NCI-H128 (cell line): ENCODE results near the gene PREX1.

Source experiments
- DNase-seq: peaks from one replicate; lab custom pipeline; 2025; ENCODE audit not compliant: unreplicated experiment; lab: John Stamatoyannopoulos, UW

PREX1 gene

DNA sequence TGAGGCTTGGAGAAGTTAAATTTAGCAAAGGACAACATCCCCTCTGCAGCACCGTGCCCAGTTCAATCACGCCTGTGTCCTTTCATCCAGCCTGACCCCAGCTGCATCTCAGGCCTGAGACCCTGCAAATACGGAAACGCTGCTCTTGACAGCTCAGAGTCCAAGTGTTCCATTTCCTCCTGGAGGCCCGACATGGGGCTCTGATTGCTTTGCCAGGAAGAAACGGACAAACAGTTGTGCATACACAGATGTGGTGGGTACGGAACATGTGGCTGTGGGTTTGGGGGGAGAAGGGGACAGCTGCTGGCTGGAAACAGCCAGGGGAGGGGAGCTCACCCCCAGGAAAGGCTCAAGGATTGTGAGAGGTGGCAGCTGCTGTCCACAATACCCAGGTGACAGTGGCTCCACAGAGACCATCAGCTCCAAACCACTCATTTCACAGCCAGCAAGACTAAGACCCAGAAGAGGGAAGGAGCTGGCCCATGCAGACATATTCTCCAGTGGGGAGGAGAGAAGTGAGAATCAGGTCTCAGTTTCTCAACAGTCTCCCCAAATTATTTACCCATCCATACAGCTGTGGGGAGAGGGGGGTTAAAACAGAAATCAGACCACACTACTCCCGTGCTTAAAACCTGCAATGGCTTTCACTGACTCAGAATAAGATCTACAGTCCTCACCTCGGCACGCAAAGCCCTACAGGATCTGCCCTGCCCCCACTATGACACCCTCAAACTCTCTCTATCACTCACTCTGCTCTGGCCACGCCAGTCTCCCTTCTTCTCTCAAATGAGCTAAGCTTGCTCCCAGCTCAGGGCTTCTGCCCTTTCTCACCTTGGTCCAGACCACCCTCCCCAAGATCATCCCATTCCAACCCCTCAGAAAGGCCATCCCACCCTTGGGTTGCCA is 89.1 kb downstream of the PREX1 start:
- DNase-seq, result no peak

DNA sequence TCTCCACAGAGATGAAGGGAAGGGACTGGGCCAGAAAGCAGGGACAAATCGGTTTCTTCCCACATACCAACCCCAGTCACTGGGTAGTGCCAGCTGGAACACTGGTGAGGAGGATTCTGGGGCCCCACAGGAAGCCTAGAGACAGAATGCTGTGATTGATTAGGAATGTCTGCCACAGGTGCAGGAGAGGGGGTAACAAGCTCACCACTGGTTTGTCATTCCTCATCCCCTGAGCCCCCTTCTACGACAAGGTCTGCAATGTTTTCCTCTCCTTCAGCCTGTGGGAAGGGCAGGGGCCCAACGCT is 89.8 kb downstream of the PREX1 start:
- no peak for DNase-seq

DNA sequence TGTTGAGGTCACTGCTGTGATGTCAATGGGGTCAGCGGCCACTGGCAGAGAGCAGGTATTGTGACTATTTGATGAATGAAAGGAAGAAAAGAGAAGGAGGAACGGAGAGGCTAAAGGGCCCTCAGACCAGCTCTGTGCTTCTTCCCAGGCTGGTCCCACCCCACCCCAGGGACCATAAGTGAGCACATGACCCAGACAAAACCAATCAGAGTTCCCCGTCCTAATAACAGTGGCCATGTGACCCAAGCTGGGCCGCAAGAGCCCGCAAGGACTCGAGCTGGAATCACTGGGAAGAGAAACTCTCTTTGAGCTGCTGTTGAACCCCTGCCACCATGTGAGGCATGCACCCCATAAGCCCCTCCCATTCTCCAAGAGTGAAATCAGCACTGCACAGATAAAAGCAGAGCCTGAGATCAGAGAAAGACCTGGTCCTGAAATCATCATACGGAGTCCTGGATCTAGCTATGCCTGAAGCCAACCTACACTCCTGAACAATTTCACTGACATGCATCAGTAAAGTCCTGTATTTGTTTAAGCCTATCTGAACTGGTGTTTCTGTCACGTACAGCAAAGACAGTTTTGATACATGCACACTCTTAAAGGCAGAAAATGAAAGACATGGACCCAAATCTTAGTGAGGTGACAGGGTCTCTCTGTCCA is 90.2 kb downstream of the PREX1 start:
- no peak for DNase-seq

DNA sequence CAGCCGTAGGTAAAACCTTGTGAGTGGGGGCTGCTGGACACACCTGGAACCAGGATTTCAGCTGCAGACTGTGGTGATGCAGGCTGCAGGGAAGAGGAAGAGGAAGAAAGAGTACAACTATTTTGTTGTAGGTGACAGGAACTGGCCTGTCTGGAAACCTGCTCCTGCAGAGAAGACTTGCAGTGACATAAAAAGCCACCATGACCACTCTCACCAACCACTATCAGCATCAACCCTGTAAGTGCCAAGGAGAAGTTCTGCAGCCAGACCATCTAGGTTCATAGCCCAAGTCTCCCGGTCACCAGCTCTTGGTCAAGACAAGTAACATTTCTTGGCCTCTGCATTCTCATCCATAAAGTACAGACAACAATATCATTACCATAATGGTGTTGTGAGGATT is 91.2 kb downstream of the PREX1 start:
- no peak for DNase-seq

DNA sequence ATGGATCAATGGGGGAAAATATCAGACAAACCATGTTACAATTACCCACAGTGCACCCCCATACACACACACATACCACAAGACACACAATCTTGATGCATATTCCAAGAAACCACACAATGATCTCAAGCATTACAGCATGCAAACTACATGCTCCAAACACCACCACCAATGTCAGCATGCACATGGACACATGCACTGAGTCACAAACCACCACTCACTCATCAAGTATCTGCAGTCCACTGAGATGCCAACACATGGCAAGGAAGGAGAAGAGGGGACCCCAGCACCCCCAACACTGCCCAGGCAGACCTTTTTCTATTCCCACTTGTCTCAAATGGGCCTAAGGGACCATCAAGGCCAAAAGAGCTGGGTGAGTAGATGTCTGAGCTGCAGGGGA is 91.6 kb downstream of the PREX1 start:
- no peak for DNase-seq

DNA sequence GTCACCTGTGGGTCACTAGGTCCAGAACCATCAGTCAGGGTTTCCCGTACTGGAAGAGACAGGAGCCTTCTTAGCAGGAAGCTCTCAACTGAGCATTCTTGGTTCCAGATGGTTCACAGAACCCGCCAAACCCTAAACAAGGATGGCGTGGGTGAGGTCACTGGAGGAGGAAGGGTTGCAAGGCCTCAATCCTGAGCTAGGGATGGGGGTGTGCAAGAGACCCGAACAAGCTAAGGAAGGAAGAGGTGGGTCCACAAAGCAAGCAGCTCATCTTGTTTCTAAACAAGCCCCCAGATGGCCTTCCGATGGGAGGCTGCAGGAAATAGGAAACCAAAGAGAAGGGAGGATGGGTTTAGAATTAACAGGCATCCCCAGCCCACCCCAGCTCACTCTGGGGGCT is 92.7 kb downstream of the PREX1 start:
- no peak for DNase-seq

DNA sequence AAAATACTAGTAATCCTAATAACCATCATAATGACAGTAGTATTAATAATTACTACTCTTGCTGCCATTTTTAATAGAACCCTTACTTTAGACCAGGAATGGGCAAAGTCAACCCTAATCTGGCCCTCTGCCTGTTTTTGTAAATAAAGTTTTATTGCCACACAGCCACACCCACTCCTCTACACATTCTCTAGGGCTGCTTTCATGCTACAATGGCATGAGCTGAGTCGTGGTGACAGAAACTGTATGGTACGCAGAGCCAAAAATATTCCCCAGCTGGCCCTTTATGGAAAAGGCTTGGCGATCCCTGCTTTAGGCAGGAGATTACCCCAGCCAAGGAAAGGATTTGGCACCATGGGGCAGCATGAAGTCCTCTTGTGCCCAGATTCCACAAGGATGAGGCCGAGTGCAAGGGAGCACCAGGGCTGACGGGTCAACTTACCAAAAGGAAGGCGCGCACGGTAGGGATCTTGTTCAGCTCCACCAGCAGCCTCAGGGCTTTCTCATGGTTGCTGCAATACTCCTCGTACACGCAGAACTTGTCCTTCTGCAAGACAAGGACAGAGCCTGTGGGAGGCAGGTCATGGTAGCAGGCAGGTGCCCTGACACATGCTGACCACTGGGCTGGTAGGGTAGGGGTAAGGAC is 93.6 kb downstream of the PREX1 start:
- DNase-seq, result no peak

DNA sequence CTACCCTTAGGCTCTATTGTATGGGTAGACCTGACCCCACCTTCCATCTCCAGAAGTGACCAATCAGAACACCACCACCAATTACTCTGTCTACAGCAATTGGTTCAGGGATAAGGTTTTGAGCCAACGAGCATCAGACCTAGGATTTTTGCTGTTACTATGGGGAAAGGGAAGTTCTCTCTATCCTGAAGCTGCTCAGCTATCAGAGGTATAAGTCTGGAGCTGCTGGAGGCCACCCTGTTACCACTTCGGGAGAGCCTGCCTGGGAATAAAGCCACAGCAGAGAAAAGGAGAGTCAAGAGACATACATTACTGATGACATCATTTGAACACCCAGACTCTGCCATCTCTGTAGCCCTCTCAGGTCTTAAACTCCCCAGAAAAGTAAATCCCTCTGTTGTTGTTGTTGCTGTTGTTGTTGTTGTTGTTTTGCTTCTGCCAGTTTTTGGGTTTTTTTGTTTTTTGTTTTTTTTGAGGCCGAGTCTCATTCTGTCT is 94.5 kb downstream of the PREX1 start:
- DNase-seq, result no peak

DNA sequence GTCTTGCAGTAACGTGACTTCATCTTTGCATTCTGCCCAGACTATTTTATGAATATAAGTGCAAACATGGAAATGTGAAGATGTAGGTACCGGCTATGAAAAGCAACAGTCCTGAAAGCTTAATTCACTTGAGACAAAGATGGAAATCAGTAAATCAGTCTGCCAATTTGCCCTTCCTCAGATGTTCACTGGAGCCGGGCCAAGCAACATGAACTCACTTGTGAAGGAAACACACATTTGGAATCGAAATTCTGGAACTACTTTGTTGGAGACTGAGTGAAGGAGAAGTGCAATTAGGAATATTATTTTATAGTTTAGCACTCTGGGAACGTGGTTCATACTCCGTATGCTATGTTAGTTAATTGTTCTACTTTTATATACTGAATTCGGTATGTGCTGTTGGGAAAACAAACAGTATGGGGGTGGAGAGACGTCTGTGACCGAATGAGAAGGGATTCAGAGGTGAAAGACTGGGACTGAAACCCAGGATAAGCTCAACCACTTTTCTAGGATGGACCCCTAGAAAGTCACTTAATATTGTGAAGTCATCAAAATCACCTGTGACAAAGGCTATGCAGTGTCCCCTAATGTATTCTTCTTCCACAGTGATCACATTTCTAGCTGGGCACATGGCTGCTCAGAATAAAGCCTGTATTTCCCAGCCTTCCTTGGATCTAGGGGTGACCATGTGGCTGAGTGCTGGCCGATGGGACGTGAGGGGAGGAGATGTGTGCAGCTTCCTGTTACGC is 95.5 kb downstream of the PREX1 start:
- DNase-seq, result no peak

DNA sequence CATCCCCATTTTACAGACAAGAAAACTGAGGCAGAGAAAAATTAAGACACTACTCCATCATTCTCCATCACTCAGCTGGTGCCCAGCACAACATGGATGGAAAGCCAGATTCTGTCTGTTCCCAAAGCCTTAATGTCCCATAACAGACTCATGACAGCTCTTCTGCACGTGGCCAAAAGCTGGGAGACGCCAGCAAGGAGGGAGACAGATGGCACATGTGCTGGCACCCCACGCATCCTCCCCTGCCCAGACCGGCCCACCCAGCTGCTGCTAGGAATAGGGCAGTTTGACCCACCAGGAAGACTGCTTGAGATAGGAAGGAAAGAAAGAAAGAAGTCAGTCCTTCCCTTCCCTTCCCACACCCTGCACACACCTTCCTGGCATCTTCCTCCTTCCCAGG is 96.3 kb downstream of the PREX1 start:
- no peak for DNase-seq

DNA sequence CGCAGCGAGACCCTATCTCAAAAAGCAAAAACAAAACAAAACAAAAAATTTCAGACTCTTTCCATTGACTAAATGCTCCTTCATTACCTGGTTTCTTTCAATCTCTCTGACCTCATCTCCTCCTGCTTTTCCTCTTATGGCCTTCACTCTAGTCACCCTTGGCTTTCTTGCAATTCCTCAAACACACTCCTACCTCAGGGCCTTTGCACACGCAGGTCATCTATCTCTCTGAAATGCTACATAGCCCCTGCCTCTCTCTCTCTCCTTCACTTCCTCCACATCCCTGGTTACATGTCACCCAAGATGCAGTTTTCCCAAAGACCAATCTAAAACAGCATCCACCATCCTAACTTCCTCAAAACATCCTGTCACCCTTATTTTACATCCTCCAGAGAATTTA is 96.8 kb downstream of the PREX1 start:
- no peak for DNase-seq

DNA sequence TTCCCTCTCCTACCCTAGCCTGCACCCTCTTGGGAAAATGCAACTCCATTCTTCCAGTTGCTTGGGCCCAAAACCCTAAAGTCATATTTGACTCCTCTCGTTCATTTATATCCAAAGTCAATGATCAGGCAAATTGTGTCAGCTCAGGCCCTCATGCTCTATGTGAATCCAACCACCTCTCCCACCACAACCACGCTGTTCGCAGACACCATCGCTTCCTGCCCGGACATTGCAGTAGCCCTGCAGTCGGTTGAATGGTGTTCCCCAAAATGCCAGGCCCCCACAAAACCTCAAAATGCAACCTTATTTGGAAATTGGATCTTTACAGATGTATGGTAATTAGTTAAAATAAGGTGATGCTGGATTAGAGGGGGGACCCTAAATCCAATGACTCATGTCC is 98.3 kb downstream of the PREX1 start:
- DNase-seq, result no peak

DNA sequence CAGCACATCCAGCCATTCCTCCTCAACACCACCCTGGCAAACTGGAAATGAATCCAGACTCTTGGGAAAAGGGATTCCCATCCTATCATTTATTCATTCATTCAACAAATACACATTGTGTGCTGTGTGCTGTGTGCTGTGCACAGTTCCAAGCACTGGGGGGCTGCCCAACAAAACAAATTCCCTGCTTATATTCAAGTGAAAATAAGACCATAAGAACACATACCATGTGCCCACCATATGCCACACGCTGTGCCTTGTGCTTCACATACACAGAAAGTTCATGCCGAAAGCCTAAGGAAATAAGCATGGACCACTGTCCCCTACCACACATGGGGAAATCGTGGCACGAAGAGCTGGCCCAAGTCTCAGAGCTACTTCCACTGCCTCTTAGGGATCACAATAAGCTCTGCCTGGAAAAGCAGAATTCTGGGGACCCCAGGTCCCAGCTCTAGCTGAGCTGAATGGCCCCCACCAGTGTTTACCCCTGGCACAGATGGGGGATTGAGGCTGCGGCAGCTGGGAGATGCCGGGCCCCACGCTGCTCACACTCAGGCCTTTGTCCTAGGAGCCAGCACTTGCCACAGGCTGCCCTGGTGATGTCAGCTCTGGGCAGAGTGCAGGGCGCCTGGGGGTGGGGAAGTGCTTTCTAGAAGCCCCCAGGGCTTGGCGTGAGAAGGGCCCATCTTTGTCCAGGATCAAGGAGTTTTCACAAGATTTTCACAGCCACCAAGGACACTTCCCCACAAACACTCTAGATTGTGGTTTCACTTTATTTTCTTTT is 99.6 kb downstream of the PREX1 start:
- DNase-seq, result no peak

DNA sequence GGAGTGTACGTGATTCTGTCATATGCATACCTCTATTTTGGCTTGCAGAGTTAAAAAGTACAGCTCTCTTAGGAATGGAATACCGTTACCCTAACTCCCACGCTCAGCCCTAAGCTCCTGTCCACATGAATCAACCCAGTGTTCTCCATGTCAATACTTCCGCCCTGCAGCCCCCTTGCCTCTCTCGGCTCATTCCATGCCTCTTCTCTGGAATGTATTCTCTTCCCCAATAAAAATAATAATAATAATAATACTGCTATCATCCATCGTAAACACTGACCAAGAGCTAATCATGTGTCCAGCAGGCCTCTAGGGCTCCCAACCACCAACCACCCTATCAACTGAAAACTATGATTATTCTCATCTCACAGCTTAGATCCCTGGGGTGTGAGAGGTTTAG is 100.6 kb downstream of the PREX1 start:
- DNase-seq, result no peak

DNA sequence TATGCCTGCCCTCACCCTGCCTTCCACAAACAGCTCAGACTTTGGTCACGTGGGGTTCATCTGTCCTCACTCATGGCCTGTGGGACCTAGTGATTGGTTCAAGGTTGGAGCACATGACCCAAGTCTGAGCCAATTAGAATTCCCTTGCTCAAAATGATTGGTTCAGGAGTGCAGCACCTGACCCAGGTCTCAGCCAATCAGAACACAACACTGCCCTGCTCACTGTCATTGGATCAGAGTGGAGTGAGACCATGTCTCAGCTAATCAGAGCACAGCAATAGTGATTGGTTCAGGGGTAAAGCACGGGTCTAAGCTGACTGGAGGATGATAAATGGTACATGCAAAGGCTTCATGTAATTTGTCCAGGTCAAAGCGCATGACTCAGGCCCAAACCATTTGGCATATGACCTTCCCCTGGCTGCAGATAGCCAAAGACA is 102.2 kb downstream of the PREX1 start:
- no peak for DNase-seq

DNA sequence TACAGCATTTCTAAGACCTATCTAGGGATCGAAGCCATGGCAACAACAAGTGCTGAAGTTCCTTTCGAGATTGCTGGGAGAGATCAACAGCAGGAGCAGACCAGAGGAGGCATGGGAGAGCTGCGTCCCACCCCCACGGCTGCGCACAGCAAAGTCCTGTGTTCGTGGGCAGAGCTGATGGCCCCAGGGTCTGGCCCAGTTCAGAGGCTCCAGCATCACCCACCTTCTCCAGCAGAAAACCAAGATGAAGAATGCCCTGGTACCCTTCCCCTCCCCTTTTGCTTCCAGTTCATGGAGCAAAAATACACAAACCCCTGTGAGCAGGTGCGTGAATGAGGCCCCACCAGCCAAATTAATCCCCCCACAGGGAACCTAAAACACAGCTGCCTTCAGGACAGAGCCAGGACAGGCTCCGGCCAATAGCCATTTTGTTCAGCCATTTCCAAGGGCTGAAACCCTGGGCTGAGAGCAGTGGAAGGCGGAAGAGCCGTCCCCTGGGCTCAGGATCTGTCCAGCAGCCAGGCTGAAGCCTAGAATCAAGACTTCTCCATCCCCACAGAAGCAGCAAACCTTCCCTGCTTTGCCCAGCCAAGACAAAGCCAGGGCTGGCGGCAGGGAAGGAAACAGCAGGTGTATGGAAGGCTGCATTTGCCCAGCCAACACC is 102.8 kb downstream of the PREX1 start:
- no peak for DNase-seq

DNA sequence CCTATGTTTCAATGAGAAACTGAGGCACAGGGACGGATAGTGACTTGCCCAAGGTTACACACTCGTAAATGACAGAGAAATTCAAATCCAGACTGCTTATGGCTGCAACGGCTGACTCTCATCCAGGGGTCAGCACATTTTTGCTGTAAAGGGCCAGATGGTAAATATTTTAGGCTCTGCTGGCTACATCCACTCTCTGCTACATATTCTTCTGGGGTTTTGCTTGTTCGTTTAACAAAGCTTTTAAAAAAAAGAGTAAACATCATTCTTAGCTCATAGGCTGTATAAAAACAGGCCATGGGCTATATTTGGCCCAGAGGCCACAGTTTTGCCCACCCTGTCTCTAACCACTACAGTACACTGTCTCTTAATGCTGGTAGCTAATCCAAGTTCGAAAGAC is 103.4 kb downstream of the PREX1 start:
- no peak for DNase-seq

DNA sequence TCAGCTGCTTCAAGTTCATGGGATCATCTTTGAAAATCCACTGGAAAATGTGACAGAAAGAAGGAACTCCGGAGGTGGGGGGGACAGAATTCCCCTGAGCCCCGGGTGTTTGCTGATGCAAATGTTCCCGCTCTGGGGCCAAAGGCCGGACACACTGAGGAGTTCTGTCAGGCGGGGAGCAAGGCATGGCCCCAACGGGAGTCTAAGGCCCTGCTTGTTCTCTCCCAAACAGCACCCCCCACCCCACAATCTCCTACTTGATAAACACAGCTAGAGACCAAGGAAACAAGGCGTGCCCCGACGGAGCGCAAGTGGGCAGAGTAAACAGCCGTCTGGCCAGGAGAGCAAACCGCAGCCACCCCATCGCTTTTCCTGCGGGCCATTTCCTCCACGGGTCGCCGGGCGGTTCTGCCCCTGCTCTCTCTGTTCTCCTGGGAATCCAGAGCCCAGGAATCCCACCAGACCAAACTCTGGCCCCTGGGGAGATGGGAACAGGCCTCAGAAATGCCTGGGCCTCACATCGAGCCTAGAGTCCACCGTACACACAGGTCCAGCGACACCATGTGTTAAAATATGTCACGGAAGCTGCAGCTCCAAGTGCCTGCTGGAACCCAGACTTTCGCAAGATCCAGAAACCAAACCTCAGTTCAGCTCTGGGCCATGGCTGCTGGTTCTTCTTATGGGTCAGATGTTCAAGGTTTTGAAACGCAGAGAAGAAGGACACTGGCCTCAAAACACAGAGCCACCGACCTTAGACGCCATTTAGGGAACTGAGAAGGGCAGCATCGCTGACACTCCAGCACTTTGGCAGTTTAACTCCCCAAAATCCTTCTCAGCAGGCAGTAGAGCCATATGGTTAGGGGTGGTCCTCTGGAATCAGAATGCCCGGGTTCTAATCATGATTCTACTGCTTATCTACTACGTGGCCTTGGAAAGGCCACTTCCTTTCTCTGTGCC is 104.2 kb downstream of the PREX1 start:
- DNase-seq, result no peak

DNA sequence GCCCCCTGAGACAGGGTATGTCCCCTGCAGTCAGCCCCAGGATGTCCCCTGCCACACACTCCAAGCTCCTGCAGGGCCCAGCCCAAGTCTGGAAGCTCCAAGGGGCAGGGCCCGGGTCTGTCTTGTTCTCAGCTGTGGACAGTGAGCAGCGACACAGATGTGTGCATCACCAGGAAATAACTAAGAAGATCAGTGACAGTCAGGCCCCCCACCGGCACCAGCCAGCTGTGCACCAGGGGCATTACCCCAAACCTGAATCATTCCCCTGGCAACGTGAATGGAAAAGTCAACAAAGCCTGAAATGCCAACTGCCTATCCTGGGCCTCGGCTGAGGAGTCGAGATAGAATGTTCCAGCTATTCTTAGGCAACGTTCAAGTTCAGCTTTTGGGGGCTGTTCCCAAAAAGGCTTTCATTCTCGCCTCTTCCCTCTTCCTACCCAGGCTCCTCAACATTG is 105.0 kb downstream of the PREX1 start:
- no peak for DNase-seq
